H1 (cell line): Measurements from ENCODE around the gene ARID1B. TPM values are rescaled to one million over a fixed set of nuclear protein-coding genes. Genes with fewer than 3 reads are reported as not detected.

Experiments used
- CTCF ChIA-PET: fragments of 300-600 bp; sonication (Branson Sonifier 250); formaldehyde crosslinking; loops from one replicate; lab custom pipeline; 2021; ENCODE audit not compliant: partially characterized antibody; lab: Charles Lee
- POLR2A ChIA-PET: fragments of 300-600 bp; sonication (Branson Sonifier 250); formaldehyde crosslinking; loops from one replicate; lab custom pipeline; 2021; ENCODE audit warnings: inconsistent platforms; ENCODE audit not compliant: partially characterized antibody; lab: Charles Lee
- DNase-seq, 2 experiments: peaks; one replicate each; pipeline versions ENCODE4 v3.0.0 to v3.0.0-alpha.2; 2010 to 2022; ENCODE audit warnings: low spot score in 2 of 2, low read depth in 1 of 2, mixed read lengths in 1 of 2
- FAIRE-seq: peaks from 2 replicates; lab custom pipeline; 2011; peaks lifted over from hg19 to GRCh38; lab: Jason Lieb, UNC
- H2AFZ ChIP-seq: 2 replicates; pipeline ENCODE4 v1.8.1; 2012; ENCODE audit warnings: low read length, inconsistent platforms
- H2AK5ac ChIP-seq: 2 replicates; pipeline ENCODE4 v1.6.1; 2013; ENCODE audit warnings: low read depth, low read length
- H2BK120ac ChIP-seq: replicated peaks from 2 replicates; pipeline ENCODE3; 2013; ENCODE audit warnings: low read depth, low read length, inconsistent platforms
- H2BK12ac ChIP-seq: 2 replicates; pipeline ENCODE4 v1.6.1; 2013; ENCODE audit warnings: low read depth, low read length
- H2BK15ac ChIP-seq: 2 replicates; pipeline ENCODE4 v1.6.1; 2013; ENCODE audit warnings: low read length
- H2BK20ac ChIP-seq: 2 replicates; pipeline ENCODE4 v1.6.1; 2013; ENCODE audit warnings: low read length
- H2BK5ac ChIP-seq: 2 replicates; pipeline ENCODE4 v1.6.1; 2013; ENCODE audit warnings: low read depth, low read length
- H3K14ac ChIP-seq: 2 replicates; pipeline ENCODE4 v1.6.1; 2013; ENCODE audit warnings: inconsistent platforms; ENCODE audit not compliant: insufficient read length
- H3K18ac ChIP-seq: 2 replicates; pipeline ENCODE4 v1.6.1; 2013; ENCODE audit warnings: low read length; ENCODE audit errors: extremely low read depth
- H3K23ac ChIP-seq: 2 replicates; pipeline ENCODE4 v1.6.1; 2013; ENCODE audit warnings: inconsistent platforms; ENCODE audit not compliant: insufficient read length
- H3K23me2 ChIP-seq: 2 replicates; pipeline ENCODE4 v1.6.1; 2013; ENCODE audit warnings: low read depth, low read length
- H3K27ac ChIP-seq: 2 replicates; pipeline ENCODE4 v1.6.1; 2011; ENCODE audit warnings: low read depth, low read length, inconsistent platforms
- H3K27me3 ChIP-seq, 4 experiments: replicated peaks in 1 of 4; 1 replicate in 1 of 4; 2 replicates in 3 of 4; pipeline versions ENCODE4 v1.6.1 to v1.8.1; 2011 to 2013; ENCODE audit warnings: low read length in 3 of 4, mild to moderate bottlenecking in 3 of 4, inconsistent platforms in 2 of 4, mixed read lengths in 2 of 4, moderate library complexity in 1 of 4; ENCODE audit not compliant: control insufficient read depth in 3 of 4, insufficient read depth in 3 of 4; ENCODE audit errors: extremely low read depth in 1 of 4
- H3K36me3 ChIP-seq, 4 experiments: 2 replicates each; pipeline versions ENCODE4 v1.6.1 to v1.8.1; 2011 to 2013; ENCODE audit warnings: mild to moderate bottlenecking in 4 of 4, low read length in 3 of 4, moderate library complexity in 2 of 4, control low read depth in 1 of 4, inconsistent platforms in 1 of 4; ENCODE audit not compliant: insufficient read depth in 4 of 4, control insufficient read depth in 2 of 4
- H3K4ac ChIP-seq: replicated peaks from 2 replicates; pipeline ENCODE3; 2013; ENCODE audit warnings: low read length, low read depth, mixed read lengths, inconsistent platforms; ENCODE audit not compliant: insufficient read length
- H3K4me1 ChIP-seq, 4 experiments: replicated peaks in 1 of 4; 1 replicate in 1 of 4; 2 replicates in 3 of 4; pipeline versions ENCODE4 v1.6.1 to v1.8.1; 2011 to 2013; ENCODE audit warnings: low read length in 3 of 4, inconsistent platforms in 2 of 4, mixed read lengths in 1 of 4; ENCODE audit not compliant: insufficient read depth in 4 of 4, control insufficient read depth in 3 of 4
- H3K4me2 ChIP-seq, 2 experiments: 2 replicates each; pipeline versions ENCODE4 v1.6.1 to v1.8.1; 2011 to 2013; ENCODE audit warnings: low read depth in 2 of 2, low read length in 2 of 2, control low read depth in 1 of 2, inconsistent platforms in 1 of 2, mild to moderate bottlenecking in 1 of 2; ENCODE audit not compliant: insufficient read depth in 1 of 2
- H3K4me3 ChIP-seq, 4 experiments: fragments of 200-600, 300-600 bp in 1 of 4; sonication (generic), shearing (Covaris generic), sonication (Bioruptor Twin) in 1 of 4; 2 replicates each; pipeline versions ENCODE4 v1.5.1 to v1.8.1; 2011 to 2016; ENCODE audit warnings: low read length in 4 of 4, low read depth in 3 of 4, control low read depth in 2 of 4, inconsistent platforms in 2 of 4, mild to moderate bottlenecking in 2 of 4, mixed read lengths in 1 of 4, moderate library complexity in 1 of 4; ENCODE audit not compliant: insufficient read depth in 2 of 4; ENCODE audit errors: extremely low read depth in 1 of 4
- H3K56ac ChIP-seq: replicated peaks from 2 replicates; pipeline ENCODE3; 2013; ENCODE audit warnings: low read depth, mild to moderate bottlenecking, mixed read lengths, low read length, inconsistent platforms; ENCODE audit not compliant: insufficient read length
- H3K79me1 ChIP-seq: 2 replicates; pipeline ENCODE4 v1.6.1; 2013; ENCODE audit warnings: low read depth, low read length, control low read depth
- H3K79me2 ChIP-seq, 2 experiments: 2 replicates each; pipeline versions ENCODE4 v1.6.1 to v1.8.1; 2012 to 2013; ENCODE audit warnings: low read length in 2 of 2, mild to moderate bottlenecking in 2 of 2, inconsistent platforms in 1 of 2; ENCODE audit not compliant: insufficient read depth in 2 of 2, control insufficient read depth in 1 of 2
- H3K9ac ChIP-seq, 4 experiments: replicated peaks in 1 of 4; 1 replicate in 1 of 4; 2 replicates in 3 of 4; pipeline versions ENCODE4 v1.6.1 to v1.8.1; 2011 to 2013; ENCODE audit warnings: low read depth in 3 of 4, low read length in 3 of 4, control low read depth in 2 of 4, mild to moderate bottlenecking in 2 of 4, moderate library complexity in 2 of 4, inconsistent platforms in 1 of 4; ENCODE audit errors: extremely low read depth in 1 of 4
- H3K9me3 ChIP-seq, 2 experiments: 2 replicates each; pipeline versions ENCODE4 v1.6.1 to v1.8.1; 2012 to 2013; ENCODE audit warnings: mild to moderate bottlenecking in 2 of 2, moderate library complexity in 2 of 2, control low read depth in 1 of 2, inconsistent platforms in 1 of 2, low read depth in 1 of 2, low read length in 1 of 2, mixed read lengths in 1 of 2; ENCODE audit not compliant: insufficient read depth in 2 of 2
- H4K20me1 ChIP-seq, 2 experiments: replicated peaks in 1 of 2; 2 replicates each; pipeline versions ENCODE3 to v1.8.1; 2011 to 2013; ENCODE audit warnings: inconsistent platforms in 2 of 2, low read length in 2 of 2, mild to moderate bottlenecking in 1 of 2; ENCODE audit not compliant: insufficient read depth in 2 of 2, control insufficient read depth in 1 of 2
- H4K5ac ChIP-seq: 2 replicates; pipeline ENCODE4 v1.6.1; 2013; ENCODE audit warnings: low read length, low read depth, mixed read lengths, inconsistent platforms; ENCODE audit not compliant: insufficient read length
- H4K8ac ChIP-seq: 2 replicates; pipeline ENCODE4 v1.8.0; 2013; ENCODE audit warnings: mild to moderate bottlenecking, moderate library complexity, low read length, inconsistent platforms; ENCODE audit not compliant: insufficient read depth; ENCODE audit errors: extremely low read depth
- H4K91ac ChIP-seq: replicated peaks from 2 replicates; pipeline ENCODE3; 2013; ENCODE audit warnings: low read length, mixed read lengths, inconsistent platforms; ENCODE audit not compliant: insufficient read length
- SIN3A ChIP-seq, 2 experiments: IDR thresholded peaks in 1 of 2; conservative IDR thresholded peaks in 1 of 2; 2 replicates each; pipeline ENCODE4 v1.6.1; 2011 to 2012; ENCODE audit warnings: low read length in 2 of 2, improper control_type of control experiment in 1 of 2, low read depth in 1 of 2, mild to moderate bottlenecking in 1 of 2
- WGBS, 2 experiments: shearing (Covaris generic) in 1 of 2; methylation state at CpG; one replicate each; pipeline versions ENCODE4 v1.1.6 to v1.1.7; 2013 to 2015; ENCODE audit warnings: low lambda C conversion rate in 2 of 2, mixed read lengths in 2 of 2, inconsistent platforms in 1 of 2, low coverage in 1 of 2, missing lambda C conversion rate in 1 of 2; ENCODE audit not compliant: insufficient replicate concordance in 2 of 2, insufficient coverage in 1 of 2, insufficient read length in 1 of 2; ENCODE audit errors: extremely low coverage in 1 of 2, missing lambda C conversion rate in 1 of 2; 5-methylcytosine and 5-hydroxymethylcytosine counted together
- polyA plus RNA-seq, 7 experiments: library from polyadenylated mRNA; depleted of rRNA in 3 of 7; stranded (reverse) in 5 of 7; unstranded in 2 of 7; fragments of >200 nt in 5 of 7; fragments of 200-250 nt in 2 of 7; gene quantifications; 1 replicate in 5 of 7; 2 replicates in 1 of 7; 4 replicates in 1 of 7; pipeline versions ENCODE4 v1.2.1 to v1.2.3, GENCODE V29; 2011 to 2013; ENCODE audit warnings: missing spikeins in 2 of 7, mixed read lengths in 2 of 7
- total RNA-seq: library from RNA; stranded (reverse); fragmentation: NEBNext Ultra II Directional; extraction: Animal tissue kit (Norgen Biotek cat#: 25700); gene quantifications from 2 replicates; pipeline ENCODE4 v1.2.1, GENCODE V29; 2021

ARID1B gene
- total and polyA plus RNA-seq, 2 of the 8 experiments (the other 6 are each of a cell fraction or from before 2014, with no cell fraction given) = 24.3 to 70.3 TPM

GRCh38 chr6:157107571-157107914 lies 330.4 kb downstream of the ARID1B start:
- no peak overlapping the region for H3K4me3 ChIP-seq
- H4K91ac ChIP-seq = no peak overlapping the region
- FAIRE-seq (no peak), DNase-seq (no peak)
- WGBS, 2 experiments = 88% methylated on average over 4 of the region's 4 CpGs; no CpG with 5 or more reads in 1 of the 2 experiments
- no peak overlapping the region for H2BK20ac ChIP-seq
- no peaks in the 10 kb centered on the region for H3K4me1 ChIP-seq
- peaks cover 0 to 5% (median 0%) of the 10 kb centered on the region in 4 experiments; a peak in 1 of 8 replicates for H3K36me3 ChIP-seq
- no peak overlapping the region for H3K56ac ChIP-seq
- no peaks in the 10 kb centered on the region for H3K27me3 ChIP-seq
- H3K23me2 ChIP-seq = no peaks in the 10 kb centered on the region
- H3K79me1 ChIP-seq = no peaks in the 10 kb centered on the region
- H3K79me2 ChIP-seq = 0 out of 4 replicates have a peak, but pooled peaks cover 0 to 3% of the 10 kb centered on the region in 2 experiments
- H3K23ac ChIP-seq = no peak overlapping the region
- no peak overlapping the region for H2BK15ac ChIP-seq
- no peaks in the 10 kb centered on the region for H3K9me3 ChIP-seq
- CTCF ChIA-PET = interaction anchor here (1.1 to 1.6 kb wide), 3 partner anchors 10 to 70 kb away, joined by 3 read pairs; no protein-coding TSS in a partner anchor
- no peaks in the 10 kb centered on the region for H4K20me1 ChIP-seq
- H2AFZ ChIP-seq = no peak overlapping the region
- no peak overlapping the region for H3K14ac ChIP-seq
- no peak overlapping the region for H4K5ac ChIP-seq
- no peak overlapping the region for H4K8ac ChIP-seq
- no peak overlapping the region for H2AK5ac ChIP-seq
- H2BK12ac ChIP-seq = no peak overlapping the region
- no peak overlapping the region for H2BK120ac ChIP-seq
- H3K4ac ChIP-seq = no peak overlapping the region
- no peak for TF ChIP-seq SIN3A (conservative IDR thresholded peaks at IDR 0.05 in 1 of 2, IDR thresholded peaks at IDR 0.05 in 1 of 2; ENCODE audit: low read depth in 1 of 2, low read length in 2 of 2)
- TF ChIP-seq, all 59 proteins: peak for 0
- H3K27ac ChIP-seq = no peak overlapping the region
- no peak overlapping the region for H3K9ac ChIP-seq
- no peak overlapping the region for H3K18ac ChIP-seq
- no peak overlapping the region for H3K4me2 ChIP-seq
- POLR2A ChIA-PET = no interaction called here
- no peak overlapping the region for H2BK5ac ChIP-seq
